ENCODE data around the gene GGT5.
"Not testable (repeated sequence)": the region's sequence is repeated elsewhere in the genome, so short reads cannot be mapped to it uniquely, and the experiment has no call there.

GGT5 gene, protein sequence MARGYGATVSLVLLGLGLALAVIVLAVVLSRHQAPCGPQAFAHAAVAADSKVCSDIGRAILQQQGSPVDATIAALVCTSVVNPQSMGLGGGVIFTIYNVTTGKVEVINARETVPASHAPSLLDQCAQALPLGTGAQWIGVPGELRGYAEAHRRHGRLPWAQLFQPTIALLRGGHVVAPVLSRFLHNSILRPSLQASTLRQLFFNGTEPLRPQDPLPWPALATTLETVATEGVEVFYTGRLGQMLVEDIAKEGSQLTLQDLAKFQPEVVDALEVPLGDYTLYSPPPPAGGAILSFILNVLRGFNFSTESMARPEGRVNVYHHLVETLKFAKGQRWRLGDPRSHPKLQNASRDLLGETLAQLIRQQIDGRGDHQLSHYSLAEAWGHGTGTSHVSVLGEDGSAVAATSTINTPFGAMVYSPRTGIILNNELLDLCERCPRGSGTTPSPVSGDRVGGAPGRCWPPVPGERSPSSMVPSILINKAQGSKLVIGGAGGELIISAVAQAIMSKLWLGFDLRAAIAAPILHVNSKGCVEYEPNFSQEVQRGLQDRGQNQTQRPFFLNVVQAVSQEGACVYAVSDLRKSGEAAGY

DNA sequence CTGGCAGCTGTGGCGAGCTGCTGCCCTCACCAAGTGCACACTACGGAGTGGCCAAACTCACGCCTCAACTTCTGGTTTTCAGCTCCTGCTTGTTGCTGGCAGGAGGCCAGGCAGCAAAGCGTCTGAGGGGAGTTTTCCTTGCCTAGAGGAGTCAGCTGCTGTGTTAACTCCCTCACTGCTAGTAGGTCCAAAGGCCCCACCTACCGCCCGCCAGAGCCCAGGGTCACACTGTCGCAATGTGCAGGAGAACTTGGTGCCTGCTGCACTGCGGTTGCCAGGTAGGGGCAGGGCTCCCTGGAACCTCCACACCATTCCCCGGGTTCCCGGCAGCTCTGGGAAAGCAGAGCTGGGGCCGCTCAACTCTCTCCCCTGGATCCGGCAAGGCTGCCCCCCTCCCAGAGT, at the start of gene GGT5:
Gene GGT5, minus strand, starts transcription at position 53 of the 402 bp plus-strand sequence. CDS start 357 bp downstream, outside the sequence.
- H3K27me3 ChIP-seq; H3K36me3 ChIP-seq; H3K9me3 ChIP-seq (replicated peaks in 1 of 11); H4K20me1 ChIP-seq: not testable (repeated sequence)
- peak within 1 kb of the TSS in 8 of 10 experiments; percentile 41 to 76 (median 58); a peak in 15 of 20 replicates for H3K4me3 ChIP-seq
- H3K27ac ChIP-seq: peak within 1 kb of the TSS in 9 of 11 experiments; percentile 27 to 87 (median 75); a peak in 16 of 22 replicates
- peaks cover 54 to 79% (median 73%) of the 10 kb centered on the region in 10 experiments for H3K4me1 ChIP-seq
- peak within 1 kb of the TSS in 9 of 11 experiments; percentile 60 to 81 (median 67); a peak in 14 of 22 replicates for H3K9ac ChIP-seq
- peak within 1 kb of the TSS; percentile 87 to 98 (median 94) for H3K4me2 ChIP-seq

- not testable (repeated sequence) for H3K36me3 ChIP-seq; H3K4me3 ChIP-seq; H3K27me3 ChIP-seq; H3K27ac ChIP-seq; H3K9me3 ChIP-seq (replicated peaks in 1 of 11); H3K9ac ChIP-seq
- peak overlapping the region in 3 of 11 experiments; percentile 23 to 30 (median 26); a peak in 4 of 22 replicates for H3K4me2 ChIP-seq
- peaks cover 14 to 35% (median 27%) of the 10 kb centered on the region in 10 experiments for H3K4me1 ChIP-seq
- peaks cover 38 to 73% (median 54%) of the 10 kb centered on the region in 11 experiments; a peak in 21 of 22 replicates for H4K20me1 ChIP-seq
Observed at GRCh38 chr22:24292202-24292830, 47.4 kb upstream of the GGT5 start.

GRCh38 chr22:24291515-24292201, 46.8 kb upstream of the GGT5 start:
- H3K27ac ChIP-seq: no peak overlapping the region; a peak in 1 of 22 replicates
- peaks cover 38 to 79% (median 60%) of the 10 kb centered on the region in 11 experiments; a peak in 21 of 22 replicates for H4K20me1 ChIP-seq
- no peak overlapping the region for H3K9ac ChIP-seq
- H3K4me1 ChIP-seq: peaks cover 18 to 39% (median 28%) of the 10 kb centered on the region in 10 experiments
- H3K36me3 ChIP-seq: peaks cover 0 to 9% (median 3%) of the 10 kb centered on the region in 11 experiments; a peak in 7 of 22 replicates
- H3K27me3 ChIP-seq: no peaks in the 10 kb centered on the region
- no peak for TF ChIP-seq Cebpa-rat (IDR thresholded peaks at IDR 0.05)
- peak overlapping the region in 3 of 11 experiments; percentile 23 to 30 (median 26); a peak in 4 of 22 replicates for H3K4me2 ChIP-seq
- no peaks in the 10 kb centered on the region for H3K9me3 ChIP-seq (replicated peaks in 1 of 11)
- no peak overlapping the region for H3K4me3 ChIP-seq

- H3K9ac ChIP-seq: no peak overlapping the region
- H3K4me1 ChIP-seq: peaks cover 25 to 47% (median 39%) of the 10 kb centered on the region in 10 experiments
- H3K9me3 ChIP-seq (replicated peaks in 1 of 11): no peaks in the 10 kb centered on the region
- TF ChIP-seq Cebpa-rat (IDR thresholded peaks at IDR 0.05): no peak
- H3K27ac ChIP-seq: no peak overlapping the region
- H3K4me2 ChIP-seq: peak overlapping the region in 1 of 11 experiments; percentile 49; a peak in 3 of 22 replicates
- H3K27me3 ChIP-seq: no peaks in the 10 kb centered on the region
- H3K4me3 ChIP-seq: no peak overlapping the region
- H3K36me3 ChIP-seq: peaks cover 0 to 11% (median 4%) of the 10 kb centered on the region in 11 experiments; a peak in 7 of 22 replicates
- peaks cover 46 to 81% (median 65%) of the 10 kb centered on the region in 11 experiments; a peak in 21 of 22 replicates for H4K20me1 ChIP-seq
Observed at GRCh38 chr22:24290459-24290858, 45.6 kb upstream of the GGT5 start.

DNA sequence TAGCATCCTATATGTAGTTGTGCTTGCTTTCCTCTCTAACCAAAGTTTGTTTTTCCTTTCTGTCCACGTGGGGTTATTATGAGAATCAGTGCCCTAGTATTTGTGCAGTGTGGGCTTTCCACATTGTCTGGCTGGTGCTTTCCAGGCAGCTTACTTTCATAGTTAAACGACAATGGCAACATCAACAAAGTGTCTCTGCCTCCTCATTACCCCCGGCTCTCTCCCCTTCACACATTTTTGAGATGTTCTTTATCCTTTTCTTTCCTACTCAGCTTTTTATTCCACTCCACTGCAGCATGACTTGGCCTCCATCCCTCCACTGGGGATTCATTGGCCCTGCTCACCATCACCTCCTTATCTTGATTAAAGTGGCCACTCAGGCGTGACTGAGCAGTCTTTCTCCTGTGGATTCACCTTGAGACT, 44.9 kb upstream of the GGT5 start:
- Histone ChIP-seq H3K36me3 (peaks cover 0 to 11% (median 4%) of the 10 kb centered on the region in 11 experiments; a peak in 7 of 22 replicates), H3K4me1 (peaks cover 32 to 54% (median 46%) of the 10 kb centered on the region in 10 experiments), H3K4me2 (peak overlapping the region in 7 of 11 experiments; percentile 11 to 49 (median 46); a peak in 12 of 22 replicates), H3K27me3 (no peaks in the 10 kb centered on the region), H3K27ac (no peak overlapping the region), H3K9ac (no peak overlapping the region), H4K20me1 (peaks cover 53 to 88% (median 72%) of the 10 kb centered on the region in 11 experiments; a peak in 21 of 22 replicates), H3K9me3 (replicated peaks in 1 of 11) (no peaks in the 10 kb centered on the region), H3K4me3 (no peak overlapping the region)
- no peak for TF ChIP-seq Cebpa-rat (IDR thresholded peaks at IDR 0.05)

DNA sequence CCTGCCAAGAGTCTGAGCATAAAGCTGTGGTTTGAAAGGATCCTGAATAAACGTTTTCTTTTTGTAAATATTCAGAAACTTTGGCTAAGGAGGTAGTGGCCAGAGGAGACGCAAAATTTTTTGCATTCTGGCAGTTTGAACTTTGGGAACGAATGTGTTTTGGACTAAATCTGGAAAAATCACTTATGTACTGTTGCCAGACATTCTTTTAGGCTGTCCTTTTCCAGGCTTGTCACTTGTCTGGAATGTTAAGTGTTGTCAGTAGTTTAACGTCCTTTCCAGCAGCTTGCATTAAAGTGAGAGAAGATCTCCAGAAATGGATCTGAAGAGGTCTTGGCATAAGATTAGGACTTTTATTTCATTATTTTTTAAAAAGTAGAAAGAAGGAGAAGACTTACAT, 44.2 kb upstream of the GGT5 start:
- Histone ChIP-seq H3K27me3 (no peaks in the 10 kb centered on the region), H3K4me3 (no peak overlapping the region), H3K9ac (no peak overlapping the region), H3K9me3 (replicated peaks in 1 of 11) (no peaks in the 10 kb centered on the region), H4K20me1 (peaks cover 58 to 91% (median 77%) of the 10 kb centered on the region in 11 experiments; a peak in 21 of 22 replicates), H3K4me2 (peak overlapping the region in 6 of 11 experiments; percentile 11 to 49 (median 47); a peak in 5 of 22 replicates), H3K4me1 (peaks cover 37 to 60% (median 52%) of the 10 kb centered on the region in 10 experiments), H3K36me3 (peaks cover 0 to 11% (median 4%) of the 10 kb centered on the region in 11 experiments; a peak in 7 of 22 replicates), H3K27ac (no peak overlapping the region)
- TF ChIP-seq Cebpa-rat (IDR thresholded peaks at IDR 0.05): no peak

DNA sequence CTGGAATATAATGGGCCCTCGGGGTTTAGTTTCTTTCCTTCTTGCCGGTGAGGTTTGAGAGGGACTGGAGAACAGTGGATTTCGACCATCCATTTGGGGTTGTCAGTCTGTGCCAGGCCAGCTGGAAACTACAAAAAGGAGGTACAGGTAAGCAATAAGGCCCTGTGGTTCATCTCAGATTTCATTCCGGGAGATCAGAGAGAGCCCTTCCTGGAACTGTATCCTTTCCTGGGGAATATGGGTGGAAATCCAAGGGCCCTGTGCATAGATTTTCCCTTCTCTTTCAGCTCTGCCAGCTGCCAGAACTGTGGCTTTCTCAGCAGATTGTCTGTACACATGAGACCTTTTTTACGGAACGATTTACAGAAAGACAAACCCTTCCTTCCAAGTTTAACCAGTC, 42.9 kb upstream of the GGT5 start:
- H3K9ac ChIP-seq; H3K27ac ChIP-seq; H3K4me2 ChIP-seq; H3K27me3 ChIP-seq; H3K4me3 ChIP-seq; H3K9me3 ChIP-seq (replicated peaks in 1 of 11): not testable (repeated sequence)
- Histone ChIP-seq H3K36me3 (peaks cover 0 to 11% (median 4%) of the 10 kb centered on the region in 11 experiments; a peak in 7 of 22 replicates), H3K4me1 (peaks cover 37 to 68% (median 55%) of the 10 kb centered on the region in 10 experiments), H4K20me1 (peaks cover 63 to 98% (median 87%) of the 10 kb centered on the region in 11 experiments; a peak in 21 of 22 replicates)

GRCh38 chr22:24287212-24287611, 42.3 kb upstream of the GGT5 start:
- H3K9ac ChIP-seq; H3K4me3 ChIP-seq; H3K27me3 ChIP-seq; H3K27ac ChIP-seq; H3K9me3 ChIP-seq (replicated peaks in 1 of 11); H3K4me2 ChIP-seq: not testable (repeated sequence)
- H4K20me1 ChIP-seq: peaks cover 65 to 100% (median 87%) of the 10 kb centered on the region in 11 experiments; a peak in 21 of 22 replicates
- H3K36me3 ChIP-seq: peaks cover 0 to 11% (median 4%) of the 10 kb centered on the region in 11 experiments; a peak in 7 of 22 replicates
- H3K4me1 ChIP-seq: peaks cover 37 to 68% (median 55%) of the 10 kb centered on the region in 10 experiments

All from BLaER1 treated with 17β-estradiol and CSF1 and Interleukin-3, amounts not matched to agents 10 nM and 100 nM (cell line).